ENCODE results near the gene LIN37. TPM values are rescaled to one million over a fixed set of nuclear protein-coding genes. Genes with fewer than 3 reads are reported as not detected.

The LIN37 gene
- polyA plus RNA-seq, 1 donor (not counting 4 experiments of a cell fraction or from before 2014, with no cell fraction given) = 6.7 TPM

- DNase-seq (ENCODE audit: low read depth, low spot score) (no peak), FAIRE-seq (no peak)
- dilution Hi-C loops (cut with MboI; ENCODE audit: extremely low pct_ligation_motif_present, low sequenced_read_pairs) = no loop called here
- H3K36me3 ChIP-seq (ENCODE audit: control insufficient read depth in 2 of 2, extremely low read depth in 1 of 2, insufficient read depth in 2 of 2, low read length in 2 of 2) = peaks cover 41 to 47% of the 10 kb centered on the region in 2 experiments
- peaks cover 8% of the 10 kb centered on the region for H3K4me1 ChIP-seq (ENCODE audit: control insufficient read depth, extremely low read depth, insufficient read depth, low read length)
- no peak overlapping the region for H3K4me2 ChIP-seq (ENCODE audit: control insufficient read depth, extremely low read depth, insufficient read depth, low read depth, low read length)
- TF ChIP-seq CTCF (optimal IDR thresholded peaks at IDR 0.05 in 1 of 3, IDR thresholded peaks at IDR 0.05 in 1 of 3, conservative IDR thresholded peaks at IDR 0.05 in 1 of 3; ENCODE audit: extremely low read depth in 1 of 3, insufficient read depth in 2 of 3, low read length in 3 of 3) (no peak), EZH2 (IDR thresholded peaks at IDR 0.05; ENCODE audit: low read length) (no peak)
- H3K27me3 ChIP-seq (ENCODE audit: control insufficient read depth, extremely low read depth, insufficient read depth, low read length) = no peaks in the 10 kb centered on the region
- no peak overlapping the region for H2AFZ ChIP-seq (ENCODE audit: control insufficient read depth, low read length)
- no peaks in the 10 kb centered on the region for H3K79me2 ChIP-seq (ENCODE audit: control insufficient read depth, insufficient read depth, low read length)
- H3K27ac ChIP-seq (ENCODE audit: control insufficient read depth, insufficient read depth, low read length) = no peak overlapping the region
- peaks cover 6% of the 10 kb centered on the region for H4K20me1 ChIP-seq (ENCODE audit: control insufficient read depth, extremely low read depth, insufficient read depth, low read length)
- no peaks in the 10 kb centered on the region for H3K9me1 ChIP-seq (ENCODE audit: control insufficient read depth, extremely low read depth, insufficient read depth, low read length)
- H3K9ac ChIP-seq (ENCODE audit: control insufficient read depth, extremely low read depth, insufficient read depth, low read length) = no peak overlapping the region
- no peaks in the 10 kb centered on the region for H3K9me3 ChIP-seq (ENCODE audit: control insufficient read depth, low read depth, low read length)
- no peak overlapping the region for H3K4me3 ChIP-seq (ENCODE audit: control insufficient read depth in 2 of 3, extremely low read depth in 1 of 3, insufficient read depth in 2 of 3, low read depth in 1 of 3, low read length in 3 of 3)
These were observed 10.1 kb upstream of the LIN37 start for GRCh38 chr19:35738021-35738886.

DNA sequence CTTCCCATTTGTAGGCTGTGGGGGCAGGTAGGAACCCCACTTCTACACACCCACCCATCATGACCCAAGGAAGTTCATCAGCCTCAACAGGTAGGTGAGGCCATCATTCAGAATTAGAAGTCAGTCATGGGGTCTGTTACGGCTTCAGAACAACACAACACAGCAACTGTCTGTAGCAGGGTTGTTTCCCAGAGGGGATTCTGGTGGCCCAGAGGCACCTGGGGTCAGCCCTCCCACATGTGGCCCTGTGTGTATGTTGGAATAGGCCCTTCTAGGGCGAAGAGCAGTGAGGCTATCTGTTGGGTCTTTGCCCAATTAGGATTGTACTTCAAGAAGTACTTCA is 9.5 kb upstream of the LIN37 start:
- Histone ChIP-seq H3K9me1 (ENCODE audit: control insufficient read depth, extremely low read depth, insufficient read depth, low read length) (no peaks in the 10 kb centered on the region), H2AFZ (ENCODE audit: control insufficient read depth, low read length) (no peak overlapping the region), H3K27me3 (ENCODE audit: control insufficient read depth, extremely low read depth, insufficient read depth, low read length) (no peaks in the 10 kb centered on the region), H3K9ac (ENCODE audit: control insufficient read depth, extremely low read depth, insufficient read depth, low read length) (no peak overlapping the region), H3K4me3 (ENCODE audit: control insufficient read depth in 2 of 3, extremely low read depth in 1 of 3, insufficient read depth in 2 of 3, low read depth in 1 of 3, low read length in 3 of 3) (no peak overlapping the region), H4K20me1 (ENCODE audit: control insufficient read depth, extremely low read depth, insufficient read depth, low read length) (peaks cover 6% of the 10 kb centered on the region), H3K4me1 (ENCODE audit: control insufficient read depth, extremely low read depth, insufficient read depth, low read length) (peaks cover 8% of the 10 kb centered on the region), H3K9me3 (ENCODE audit: control insufficient read depth, low read depth, low read length) (no peaks in the 10 kb centered on the region), H3K36me3 (ENCODE audit: control insufficient read depth in 2 of 2, extremely low read depth in 1 of 2, insufficient read depth in 2 of 2, low read length in 2 of 2) (peaks cover 39 to 41% of the 10 kb centered on the region in 2 experiments), H3K79me2 (ENCODE audit: control insufficient read depth, insufficient read depth, low read length) (peaks cover under 1% of the 10 kb centered on the region), H3K4me2 (ENCODE audit: control insufficient read depth, extremely low read depth, insufficient read depth, low read depth, low read length) (no peak overlapping the region), H3K27ac (ENCODE audit: control insufficient read depth, insufficient read depth, low read length) (no peak overlapping the region)
- FAIRE-seq (no peak), DNase-seq (ENCODE audit: low read depth, low spot score) (no peak)
- TF ChIP-seq CTCF (optimal IDR thresholded peaks at IDR 0.05 in 1 of 3, IDR thresholded peaks at IDR 0.05 in 1 of 3, conservative IDR thresholded peaks at IDR 0.05 in 1 of 3; ENCODE audit: extremely low read depth in 1 of 3, insufficient read depth in 2 of 3, low read length in 3 of 3) (no peak), EZH2 (IDR thresholded peaks at IDR 0.05; ENCODE audit: low read length) (no peak)
- dilution Hi-C loops (cut with MboI; ENCODE audit: extremely low pct_ligation_motif_present, low sequenced_read_pairs) = no loop called here
